DND-41 (cell line): Measurements from ENCODE around the gene RAB8B.

Experiments used
- CTCF ChIP-seq: IDR thresholded peaks from 2 replicates; pipeline ENCODE4 v1.5.1; 2012; ENCODE audit warnings: borderline replicate concordance, low read length, moderate library complexity, mild to moderate bottlenecking; ENCODE audit not compliant: poor library complexity, severe bottlenecking; ENCODE audit errors: extremely low read depth
- EZH2 ChIP-seq: IDR thresholded peaks from 3 replicates; pipeline ENCODE4 v1.6.1; 2012; ENCODE audit warnings: borderline replicate concordance, low read depth, mild to moderate bottlenecking, moderate library complexity, low read length, inconsistent platforms; ENCODE audit not compliant: severe bottlenecking

DNA sequence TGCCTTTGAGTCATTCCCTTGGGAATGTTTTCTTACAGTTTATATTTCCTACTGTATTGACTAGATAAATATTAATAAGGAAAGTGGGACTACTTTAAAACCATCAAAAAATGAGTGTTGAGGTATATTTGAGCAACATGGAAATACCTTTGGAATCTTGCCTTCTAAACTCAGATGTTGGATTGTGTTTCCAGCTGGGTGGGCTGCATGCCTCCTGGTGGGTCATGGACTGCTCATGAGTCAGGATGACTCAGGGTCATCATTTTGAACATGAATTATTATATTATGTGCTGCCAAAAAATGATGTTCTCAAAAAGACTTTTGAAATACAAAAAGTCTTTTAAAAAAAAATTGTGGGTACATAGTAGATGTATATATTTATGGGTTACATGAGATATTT, 46.9 kb downstream of the RAB8B start:
- no peak for TF ChIP-seq CTCF
- TF ChIP-seq EZH2: no peak
